GM06990 (cell line): ENCODE measurements around the gene SAMD11.
"Not testable (repeated sequence)": the region's sequence is repeated elsewhere in the genome, so short reads cannot be mapped to it uniquely, and the experiment has no call there.

Experiments
- DNase-seq: peaks from one replicate; pipeline ENCODE4 v3.0.0-alpha.2; 2011; ENCODE audit not compliant: insufficient read length; ENCODE audit errors: extremely low read depth
- H3K27me3 ChIP-seq: replicated peaks from 2 replicates; pipeline ENCODE4 v1.6.0; 2011; ENCODE audit warnings: low read length; ENCODE audit not compliant: control insufficient read depth, insufficient read depth
- H3K36me3 ChIP-seq: 2 replicates; pipeline ENCODE4 v1.5.1; 2011; ENCODE audit warnings: low read length; ENCODE audit not compliant: control insufficient read depth, insufficient read depth
- H3K4me3 ChIP-seq: replicated peaks from 2 replicates; pipeline ENCODE4 v1.5.1; 2011; ENCODE audit warnings: low read depth, mild to moderate bottlenecking, control low read depth, low read length
- TF ChIP-seq, protein P1 (sequence below): IDR thresholded peaks from 2 replicates; pipeline ENCODE4 v1.5.1; 2011; ENCODE audit warnings: low read length, control low read depth, mild to moderate bottlenecking, inconsistent platforms; ENCODE audit not compliant: insufficient read depth, poor library complexity, severe bottlenecking

Gene SAMD11

DNA sequence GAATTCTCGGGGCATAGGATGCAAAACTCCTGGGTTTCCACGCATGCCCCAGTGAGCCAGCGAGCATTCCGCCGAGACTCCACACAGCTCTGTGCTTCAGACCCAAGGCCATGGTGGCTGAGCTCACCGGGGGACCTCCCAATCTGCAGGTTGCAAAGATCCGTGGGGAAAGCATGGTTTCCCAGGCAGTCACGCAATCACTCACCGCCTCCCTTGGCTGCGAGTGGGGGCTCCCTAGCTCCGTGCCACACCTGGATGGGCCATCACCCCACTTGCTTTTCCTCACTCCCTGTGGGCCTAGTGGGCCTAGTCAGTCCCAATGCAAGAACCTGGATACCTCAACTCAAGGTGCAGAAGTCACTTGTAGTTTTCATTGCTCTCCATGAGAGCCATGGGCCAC, 37.0 kb upstream of the SAMD11 start:
- H3K36me3 ChIP-seq: no peaks in the 10 kb centered on the region
- TF ChIP-seq, protein P1, sequence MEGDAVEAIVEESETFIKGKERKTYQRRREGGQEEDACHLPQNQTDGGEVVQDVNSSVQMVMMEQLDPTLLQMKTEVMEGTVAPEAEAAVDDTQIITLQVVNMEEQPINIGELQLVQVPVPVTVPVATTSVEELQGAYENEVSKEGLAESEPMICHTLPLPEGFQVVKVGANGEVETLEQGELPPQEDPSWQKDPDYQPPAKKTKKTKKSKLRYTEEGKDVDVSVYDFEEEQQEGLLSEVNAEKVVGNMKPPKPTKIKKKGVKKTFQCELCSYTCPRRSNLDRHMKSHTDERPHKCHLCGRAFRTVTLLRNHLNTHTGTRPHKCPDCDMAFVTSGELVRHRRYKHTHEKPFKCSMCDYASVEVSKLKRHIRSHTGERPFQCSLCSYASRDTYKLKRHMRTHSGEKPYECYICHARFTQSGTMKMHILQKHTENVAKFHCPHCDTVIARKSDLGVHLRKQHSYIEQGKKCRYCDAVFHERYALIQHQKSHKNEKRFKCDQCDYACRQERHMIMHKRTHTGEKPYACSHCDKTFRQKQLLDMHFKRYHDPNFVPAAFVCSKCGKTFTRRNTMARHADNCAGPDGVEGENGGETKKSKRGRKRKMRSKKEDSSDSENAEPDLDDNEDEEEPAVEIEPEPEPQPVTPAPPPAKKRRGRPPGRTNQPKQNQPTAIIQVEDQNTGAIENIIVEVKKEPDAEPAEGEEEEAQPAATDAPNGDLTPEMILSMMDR: no peak
- no peaks in the 10 kb centered on the region; the same call in 1 of the 2 replicates for H3K27me3 ChIP-seq
- H3K4me3 ChIP-seq: no peak overlapping the region
- no peak for DNase-seq

DNA sequence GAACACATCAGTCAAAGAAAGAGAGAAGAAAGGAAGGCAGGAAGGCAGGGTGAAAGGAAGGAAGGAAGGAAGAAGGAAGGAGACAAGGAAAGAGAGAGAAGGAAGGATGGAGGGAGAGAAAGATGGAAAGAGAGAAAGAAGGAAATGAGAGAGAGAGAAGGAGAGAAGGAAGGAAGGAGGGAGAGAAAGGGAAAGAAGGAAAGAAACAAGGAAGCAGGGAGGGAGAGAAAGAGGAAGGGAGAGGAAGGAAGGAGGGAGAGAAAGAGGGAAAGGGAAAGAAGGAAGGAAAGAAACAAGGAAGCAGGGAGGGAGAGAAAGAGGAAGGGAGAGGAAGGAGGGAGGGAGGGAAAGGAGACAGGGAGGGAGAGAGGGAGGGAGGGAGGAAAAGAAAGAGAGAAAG, 35.4 kb upstream of the SAMD11 start:
- H3K27me3 ChIP-seq: no peaks in the 10 kb centered on the region; the same call in 1 of the 2 replicates
- no peaks in the 10 kb centered on the region for H3K36me3 ChIP-seq
- DNase-seq: no peak
- no peak overlapping the region for H3K4me3 ChIP-seq
- TF ChIP-seq, protein P1: no peak

DNA sequence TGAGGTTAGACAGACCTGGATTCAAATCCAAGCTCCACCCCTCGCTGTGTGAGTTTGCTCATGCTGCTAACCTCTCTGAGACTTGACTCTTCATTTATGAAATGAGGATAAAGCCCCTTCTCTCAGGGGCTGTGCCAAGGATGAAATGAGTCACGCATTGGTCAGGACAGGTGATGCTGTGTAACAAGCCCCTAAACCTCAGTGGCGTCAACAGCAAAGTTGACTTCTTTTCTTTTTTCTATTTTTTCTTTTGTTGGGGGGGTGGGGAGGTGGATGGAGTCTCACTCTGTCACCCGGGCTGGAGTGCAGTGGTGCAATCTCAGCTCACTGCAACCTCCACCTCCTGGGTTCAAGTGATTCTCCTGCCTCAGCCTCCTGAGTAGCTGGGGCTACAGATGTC, 33.9 kb upstream of the SAMD11 start:
- H3K36me3 ChIP-seq, H3K27me3 ChIP-seq, H3K4me3 ChIP-seq, DNase-seq: not testable (repeated sequence)

DNA sequence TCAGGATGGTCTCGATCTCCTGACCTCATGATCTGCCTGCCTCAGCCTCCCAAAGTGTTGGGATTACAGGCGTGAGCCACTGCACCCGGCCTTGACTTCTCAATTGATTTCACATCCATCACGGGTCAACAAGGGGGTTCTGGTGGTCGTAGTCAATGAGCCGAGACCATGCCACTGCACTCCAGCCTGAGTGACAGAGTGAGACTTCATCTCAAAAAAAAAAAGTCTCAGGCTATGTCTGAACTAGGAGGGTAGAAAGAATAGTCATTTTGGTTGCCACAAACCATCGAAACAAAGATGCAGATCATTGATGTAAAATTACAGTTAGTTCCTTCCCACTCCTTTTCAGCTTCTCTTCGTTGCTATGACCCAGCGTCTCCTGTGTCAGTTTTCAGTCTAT, 33.5 kb upstream of the SAMD11 start:
- H3K4me3 ChIP-seq, DNase-seq, H3K27me3 ChIP-seq, H3K36me3 ChIP-seq: not testable (repeated sequence)

DNA sequence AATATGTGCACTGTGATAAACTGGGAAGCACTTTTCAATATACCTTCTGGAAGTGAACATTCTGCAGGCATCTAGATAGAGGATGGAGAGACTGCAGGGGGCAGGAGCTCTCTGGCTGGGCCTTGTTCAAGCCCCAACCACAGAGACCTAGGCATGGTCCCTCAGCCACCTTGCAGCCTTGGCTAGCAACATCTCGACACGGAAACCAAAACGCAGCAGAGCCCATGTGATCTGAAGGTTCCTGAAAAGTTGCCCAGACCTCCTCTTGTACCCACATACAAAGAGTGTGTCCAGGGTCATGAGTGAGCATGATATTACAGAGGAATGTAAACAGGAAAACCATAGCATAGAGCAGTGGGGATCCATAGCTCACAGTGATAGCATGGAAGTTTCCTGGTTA, 33.1 kb upstream of the SAMD11 start:
- DNase-seq: no peak
- H3K36me3 ChIP-seq: no peaks in the 10 kb centered on the region
- H3K27me3 ChIP-seq: no peaks in the 10 kb centered on the region; the same call in 1 of the 2 replicates
- no peak overlapping the region for H3K4me3 ChIP-seq
- TF ChIP-seq, protein P1: no peak

DNA sequence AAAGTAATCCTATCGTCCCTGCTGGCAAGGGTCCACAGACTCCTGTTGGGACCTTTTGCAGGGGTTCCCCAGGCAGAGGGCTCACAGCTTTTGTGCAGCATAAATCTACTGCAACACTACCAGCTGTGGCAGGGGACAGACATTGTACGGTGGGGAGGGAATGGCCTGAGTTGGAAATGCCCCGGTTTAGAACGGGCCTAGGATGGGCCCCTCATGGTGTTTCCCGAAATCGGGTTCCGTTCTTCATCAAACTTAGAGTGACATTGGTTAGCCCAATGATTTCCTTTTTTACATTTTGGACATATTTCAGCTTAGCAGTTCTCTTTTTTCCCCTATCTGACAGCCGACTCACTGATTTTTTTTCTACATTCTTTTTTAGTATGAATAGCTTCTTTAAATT, 26.5 kb upstream of the SAMD11 start:
- no peak for DNase-seq
- no peaks in the 10 kb centered on the region; the same call in 1 of the 2 replicates for H3K27me3 ChIP-seq
- no peak overlapping the region for H3K4me3 ChIP-seq
- H3K36me3 ChIP-seq: no peaks in the 10 kb centered on the region
- TF ChIP-seq, protein P1: no peak

DNA sequence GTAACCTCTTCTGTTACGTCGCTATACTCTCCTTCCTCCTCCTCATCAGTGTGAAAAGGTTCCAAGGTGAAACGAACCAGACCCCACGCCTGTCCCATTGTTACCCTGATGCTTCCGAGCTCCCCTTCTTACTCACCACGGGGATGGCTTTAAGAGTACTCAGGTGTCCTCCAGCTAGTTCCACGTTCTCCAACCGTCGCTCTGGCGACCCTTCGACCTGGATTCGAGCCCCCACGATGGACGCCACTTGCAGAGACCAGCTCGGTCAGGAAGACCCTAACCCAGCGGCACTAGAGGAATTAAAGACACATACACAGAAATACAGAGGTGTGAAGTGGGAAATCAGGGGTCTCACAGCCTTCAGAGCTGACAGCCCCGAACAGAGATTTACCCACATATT, 25.8 kb upstream of the SAMD11 start:
- H3K27me3 ChIP-seq, H3K36me3 ChIP-seq, DNase-seq, H3K4me3 ChIP-seq: not testable (repeated sequence)
